Body of pancreas (tissue), 4 donors: ENCODE data around the gene SOX13. TPM values are rescaled to one million over a fixed set of nuclear protein-coding genes. Genes with fewer than 3 reads are reported as not detected.
"Not testable (repeated sequence)": the region's sequence is repeated elsewhere in the genome, so short reads cannot be mapped to it uniquely, and the experiment has no call there.

Source experiments
- ATAC-seq: fragments of 150-250 bp; one replicate; pipeline ENCODE4 v1.9.1; 2016
- DNase-seq, 4 donors: peaks; one replicate each; pipeline ENCODE4 v3.0.0-alpha.2; 2019
- H3K27ac ChIP-seq, 4 donors: fragments of 200-600 bp; sonication (generic); 1 replicate in 3 of 4; 2 replicates in 1 of 4; pipeline versions ENCODE4 v1.5.1 to v1.6.1; 2016 to 2019; ENCODE audit warnings: mild to moderate bottlenecking in 1 of 4, mixed read lengths in 1 of 4, moderate library complexity in 1 of 4
- H3K27me3 ChIP-seq, 2 donors: fragments of 200-600 bp; sonication (generic); one replicate each; pipeline ENCODE4 v1.6.0; 2016; ENCODE audit warnings: mild to moderate bottlenecking in 1 of 2
- H3K36me3 ChIP-seq, 2 donors: fragments of 200-600 bp; sonication (generic); replicated peaks in 1 of 2; 2 replicates each; pipeline ENCODE4 v1.5.1; 2016; ENCODE audit warnings: low read depth in 2 of 2; ENCODE audit not compliant: insufficient read depth in 1 of 2
- H3K4me1 ChIP-seq: fragments of 200-600 bp; sonication (generic); one replicate; pipeline ENCODE4 v1.6.0; 2016
- H3K4me3 ChIP-seq, 2 donors: fragments of 200-600 bp; sonication (generic); 1 replicate in 1 of 2; 2 replicates in 1 of 2; pipeline ENCODE4 v1.5.1; 2016 to 2019
- H3K9me3 ChIP-seq, 3 donors: fragments of 200-600 bp; sonication (generic); 1 replicate in 2 of 3; 2 replicates in 1 of 3; pipeline ENCODE4 v1.5.1; 2016
- CTCF ChIP-seq, 7 experiments: fragments of 450-650 bp in 4 of 7; fragments of 200-600 bp in 3 of 7; sonication (generic) in 3 of 7; IDR thresholded peaks; one replicate each; pipeline ENCODE4 v1.5.1; 2016 to 2019; ENCODE audit warnings: antibody characterized with exemption in 7 of 7
- POLR2A ChIP-seq, 3 donors: fragments of 450-650 bp; IDR thresholded peaks; one replicate each; pipeline ENCODE4 v1.6.1; 2016; ENCODE audit warnings: antibody characterized with exemption in 3 of 3, mild to moderate bottlenecking in 2 of 3
- WGBS, 2 donors: methylation state at CpG; one replicate each; pipeline ENCODE4 v1.1.5; 2017; 5-methylcytosine and 5-hydroxymethylcytosine counted together
- intact Hi-C: fragments of 100-400 bp; cut with DNase I; formaldehyde crosslinking; loops from one replicate; pipeline ENCODE4 v1.15.1; 2023
- total RNA-seq, 2 donors: library from RNA; depleted of rRNA; stranded (reverse); fragments of >200 nt; gene quantifications; one replicate each; pipeline ENCODE4 v1.1.0, GENCODE V29; 2016

The SOX13 gene
- total RNA-seq, 2 donors from 2014 or later, result 29.6 to 37.2 TPM

GRCh38 chr1:204045430-204045829 is 27.5 kb upstream of the SOX13 start:
- H3K36me3 ChIP-seq, result no peaks in the 10 kb centered on the region
- TF ChIP-seq CTCF (IDR thresholded peaks at IDR 0.05) (no peak), POLR2A (IDR thresholded peaks at IDR 0.05) (no peak)
- H3K4me3 ChIP-seq, result no peak overlapping the region
- DNase-seq (peak in 1 of 4 donors; percentile 7), ATAC-seq (peak; percentile 46)
- WGBS, 2 donors, result 60 to 68% methylated on average over 2 to 8 of the region's 8 CpGs
- H3K4me1 ChIP-seq, result no peaks in the 10 kb centered on the region
- no peaks in the 10 kb centered on the region for H3K27me3 ChIP-seq
- no peaks in the 10 kb centered on the region for H3K9me3 ChIP-seq
- H3K27ac ChIP-seq, result no peak overlapping the region
- intact Hi-C loops, result no loop called here

GRCh38 chr1:204046346-204046745 is 26.6 kb upstream of the SOX13 start:
- H3K36me3 ChIP-seq, result no peaks in the 10 kb centered on the region
- no peaks in the 10 kb centered on the region for H3K4me1 ChIP-seq
- no peaks in the 10 kb centered on the region for H3K9me3 ChIP-seq
- 91 to 100% methylated on average over 5 of the region's 5 CpGs for WGBS, 2 donors
- no peak overlapping the region for H3K27ac ChIP-seq
- no peaks in the 10 kb centered on the region for H3K27me3 ChIP-seq
- TF ChIP-seq CTCF (IDR thresholded peaks at IDR 0.05), result no peak
- TF ChIP-seq POLR2A (IDR thresholded peaks at IDR 0.05), result no peak
- ATAC-seq, result no peak
- DNase-seq, result no peak
- intact Hi-C loops, result no loop called here
- H3K4me3 ChIP-seq, result no peak overlapping the region

GRCh38 chr1:204048796-204049195 is 24.1 kb upstream of the SOX13 start:
- H3K27ac ChIP-seq, ATAC-seq, DNase-seq, intact Hi-C loops, H3K4me1 ChIP-seq, H3K27me3 ChIP-seq, H3K9me3 ChIP-seq, H3K4me3 ChIP-seq, H3K36me3 ChIP-seq: not testable (repeated sequence)
- 73 to 90% methylated on average over 3 of the region's 3 CpGs for WGBS, 2 donors

- H3K9me3 ChIP-seq, result no peaks in the 10 kb centered on the region
- intact Hi-C loops, result no loop called here
- ATAC-seq (no peak), DNase-seq (no peak)
- H3K4me3 ChIP-seq, result no peak overlapping the region
- H3K27ac ChIP-seq, result no peak overlapping the region
- H3K36me3 ChIP-seq, result no peaks in the 10 kb centered on the region
- TF ChIP-seq CTCF (IDR thresholded peaks at IDR 0.05), result no peak
- TF ChIP-seq POLR2A (IDR thresholded peaks at IDR 0.05), result no peak
- 85 to 92% methylated on average over 5 of the region's 5 CpGs for WGBS, 2 donors
- H3K27me3 ChIP-seq, result no peaks in the 10 kb centered on the region
- no peaks in the 10 kb centered on the region for H3K4me1 ChIP-seq
These were observed 21.7 kb upstream of the SOX13 start for GRCh38 chr1:204051258-204051657.

- ATAC-seq, result no peak
- Histone ChIP-seq H3K27ac (no peak overlapping the region), H3K36me3 (no peaks in the 10 kb centered on the region), H3K27me3 (no peaks in the 10 kb centered on the region), H3K9me3 (no peaks in the 10 kb centered on the region), H3K4me1 (no peaks in the 10 kb centered on the region), H3K4me3 (no peak overlapping the region)
- DNase-seq, result no peak
- intact Hi-C loops, result no loop called here
- no peak for TF ChIP-seq POLR2A (IDR thresholded peaks at IDR 0.05)
- no peak for TF ChIP-seq CTCF (IDR thresholded peaks at IDR 0.05)
These were observed 21.2 kb upstream of the SOX13 start for GRCh38 chr1:204051718-204052117.
